COLO668 (cell line): ENCODE results near the gene POU2F2.

ENCODE experiments used
- DNase-seq: peaks from one replicate; lab custom pipeline; 2025; ENCODE audit not compliant: unreplicated experiment; lab: John Stamatoyannopoulos, UW

POU2F2 gene

DNA sequence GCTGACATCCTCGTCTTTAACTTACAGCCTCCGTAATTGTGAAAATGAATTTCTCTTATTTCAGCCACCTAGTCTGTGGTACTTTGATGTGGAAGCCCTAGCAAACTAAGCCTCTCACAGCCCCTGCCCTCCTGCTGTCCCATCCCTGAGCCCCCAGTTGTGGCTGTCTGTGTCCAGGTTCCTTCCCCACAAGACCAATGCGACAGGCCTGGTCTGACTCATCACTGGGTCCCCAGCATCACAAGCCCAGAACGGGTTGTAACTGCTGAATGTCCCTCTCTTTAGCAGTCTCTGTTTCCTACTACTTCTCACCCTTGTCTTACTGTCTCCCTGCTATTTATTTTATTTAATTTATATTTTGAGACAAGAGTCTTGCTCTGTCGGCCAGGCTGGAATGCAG lies 5.7 kb downstream of the POU2F2 start:
- DNase-seq, result no peak

DNA sequence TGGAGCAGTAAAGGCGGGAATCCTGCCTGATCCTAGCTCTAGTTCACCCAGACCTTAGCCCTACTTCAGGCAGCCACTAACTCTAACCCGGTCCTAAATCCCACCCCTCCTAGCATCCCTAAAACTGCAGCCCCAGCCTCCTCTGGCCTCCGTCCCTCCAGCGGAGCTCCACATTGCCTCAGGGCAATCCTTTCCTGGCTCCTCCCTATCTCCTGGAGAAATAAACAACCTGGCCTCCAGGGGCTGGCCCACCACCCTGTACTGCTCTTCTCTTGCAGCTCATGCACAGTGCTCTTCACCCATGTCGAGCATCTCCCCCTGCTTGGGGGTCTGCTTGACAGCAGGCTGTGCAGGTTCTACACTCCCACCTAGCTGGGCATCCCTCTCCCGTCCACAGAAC lies 6.7 kb downstream of the POU2F2 start:
- DNase-seq, result no peak

DNA sequence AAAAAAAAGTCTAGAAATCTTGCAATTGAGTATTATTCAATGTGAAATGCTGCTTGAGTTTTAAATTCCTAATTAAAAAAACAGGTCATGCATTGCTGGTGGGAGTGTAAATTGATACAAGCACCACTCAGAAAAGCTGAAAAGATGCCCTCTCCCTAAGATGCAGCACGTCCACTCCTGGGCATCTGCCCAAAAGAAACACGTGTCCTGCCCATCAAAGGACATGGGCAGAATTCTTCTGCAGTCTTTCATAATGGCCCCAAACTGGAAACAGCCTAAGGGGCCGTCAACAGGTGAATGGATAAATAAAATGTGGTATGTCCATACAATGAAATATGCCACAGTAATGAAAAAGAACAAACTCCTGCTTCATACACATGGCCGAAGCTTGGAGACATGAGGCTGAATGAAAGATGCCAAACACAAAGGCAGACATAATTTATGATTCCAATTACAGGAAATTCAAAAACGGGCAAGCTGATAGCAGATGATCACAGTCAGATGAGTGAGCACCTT lies 7.8 kb downstream of the POU2F2 start:
- no peak for DNase-seq

DNA sequence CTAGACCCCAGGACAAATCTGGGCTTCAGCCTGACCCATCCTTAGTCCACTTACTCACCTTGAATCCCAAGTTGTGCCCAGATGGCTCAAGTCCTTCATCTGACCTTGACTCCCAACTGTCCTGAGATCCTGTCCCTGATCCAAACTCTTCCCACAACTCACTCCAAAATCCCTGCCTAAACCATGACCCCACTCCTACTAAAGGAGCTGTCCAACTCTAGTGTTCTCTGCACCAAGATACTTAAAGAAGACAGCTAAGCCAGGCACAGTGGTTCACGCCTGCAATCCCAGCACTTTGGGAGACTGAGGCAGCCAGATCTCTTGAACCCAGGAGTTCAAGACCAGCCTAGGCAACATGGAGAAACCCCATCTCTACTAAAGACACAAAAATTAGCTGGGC lies 8.5 kb downstream of the POU2F2 start:
- DNase-seq, result no peak

DNA sequence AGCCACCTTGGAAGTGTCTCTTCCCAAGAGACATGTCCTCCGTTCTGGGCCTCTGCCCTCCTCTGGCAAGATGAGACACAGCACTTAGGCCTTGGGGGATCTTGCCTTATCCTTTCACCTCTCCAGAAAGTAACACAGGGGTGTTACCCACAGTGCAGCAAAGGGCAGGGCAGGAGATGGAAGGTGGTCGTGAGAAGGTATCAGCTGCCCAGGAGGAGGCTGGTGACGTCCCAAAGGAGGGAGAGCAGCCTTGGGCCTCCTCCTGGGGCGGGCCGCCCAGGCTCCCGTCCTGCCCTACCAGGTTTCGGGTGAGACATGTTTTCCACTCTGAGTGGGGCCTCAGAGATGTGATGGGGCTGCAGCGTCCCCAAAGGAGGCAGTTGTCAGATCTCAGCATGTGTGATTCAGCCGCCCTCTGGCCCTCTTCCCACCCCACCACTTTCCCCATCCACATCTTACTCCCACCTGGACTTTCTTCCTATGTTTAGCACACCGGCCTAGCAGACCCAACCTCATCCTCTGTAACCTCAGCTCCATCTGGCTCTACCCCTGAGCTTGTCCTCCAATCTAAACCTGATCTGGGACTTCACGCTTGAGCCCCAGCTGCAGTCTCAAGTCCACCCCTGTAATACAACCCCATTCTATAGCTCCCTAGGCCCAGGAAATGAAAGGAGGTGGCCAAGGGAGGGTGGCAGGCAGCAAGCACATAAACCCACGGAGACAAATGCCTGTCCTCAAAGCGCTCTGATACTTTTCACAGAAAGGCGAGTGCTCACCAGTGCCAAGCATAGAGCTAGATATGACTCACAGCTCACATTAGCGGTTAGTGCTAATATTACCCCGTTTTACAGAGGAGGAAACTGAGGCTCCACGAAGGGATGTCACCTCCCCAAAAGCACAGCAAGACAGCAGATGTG lies 9.3 kb downstream of the POU2F2 start:
- no peak for DNase-seq

DNA sequence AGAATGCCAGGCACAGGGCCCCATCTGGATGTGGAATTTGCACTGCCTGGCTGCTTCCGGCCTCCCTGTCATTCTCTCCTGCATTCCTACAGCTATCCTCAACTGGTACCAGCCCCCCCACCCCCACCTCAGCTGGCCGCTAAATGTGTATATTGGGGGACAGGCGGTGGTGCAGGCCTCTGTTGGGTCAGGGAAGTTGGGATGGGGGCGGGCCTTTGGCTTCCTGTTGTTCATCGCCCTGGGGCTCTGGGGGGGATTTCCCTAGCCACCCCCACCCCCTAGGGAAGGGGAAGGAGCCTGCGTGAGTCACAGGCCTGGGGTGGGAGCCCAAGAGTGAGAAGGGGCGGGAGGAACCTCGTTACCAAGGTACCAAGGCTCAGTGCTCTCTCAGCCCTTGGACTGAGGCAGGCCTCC lies 10.6 kb downstream of the POU2F2 start:
- no peak for DNase-seq

DNA sequence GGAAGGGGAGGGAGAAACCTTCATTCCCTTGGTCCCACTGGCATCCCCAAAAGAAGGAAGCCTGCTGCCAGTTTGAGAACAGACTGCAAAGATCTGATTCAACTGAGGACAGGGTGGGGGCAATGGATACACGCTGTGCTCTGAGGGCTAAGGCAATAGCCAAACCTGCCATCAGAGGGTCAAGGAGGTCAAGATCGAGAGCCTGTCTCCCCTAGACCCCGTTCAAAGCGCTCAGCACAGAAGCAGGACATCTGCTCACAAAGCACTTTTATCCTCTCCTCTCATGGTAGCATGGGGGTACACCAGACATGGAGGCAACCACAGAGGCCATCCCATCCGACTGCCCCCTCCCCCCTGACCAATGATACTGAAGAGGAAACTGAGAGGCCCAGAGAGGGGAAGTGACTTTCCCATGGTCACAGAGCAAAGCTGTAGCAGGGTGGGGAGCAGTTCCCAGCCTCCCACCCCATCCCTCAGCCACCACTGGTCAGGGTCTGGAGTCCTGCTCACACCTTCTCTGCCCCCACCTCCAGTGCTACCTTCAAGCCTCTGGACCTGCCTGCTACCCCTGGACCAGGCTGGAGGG lies 11.1 kb downstream of the POU2F2 start:
- no peak for DNase-seq

DNA sequence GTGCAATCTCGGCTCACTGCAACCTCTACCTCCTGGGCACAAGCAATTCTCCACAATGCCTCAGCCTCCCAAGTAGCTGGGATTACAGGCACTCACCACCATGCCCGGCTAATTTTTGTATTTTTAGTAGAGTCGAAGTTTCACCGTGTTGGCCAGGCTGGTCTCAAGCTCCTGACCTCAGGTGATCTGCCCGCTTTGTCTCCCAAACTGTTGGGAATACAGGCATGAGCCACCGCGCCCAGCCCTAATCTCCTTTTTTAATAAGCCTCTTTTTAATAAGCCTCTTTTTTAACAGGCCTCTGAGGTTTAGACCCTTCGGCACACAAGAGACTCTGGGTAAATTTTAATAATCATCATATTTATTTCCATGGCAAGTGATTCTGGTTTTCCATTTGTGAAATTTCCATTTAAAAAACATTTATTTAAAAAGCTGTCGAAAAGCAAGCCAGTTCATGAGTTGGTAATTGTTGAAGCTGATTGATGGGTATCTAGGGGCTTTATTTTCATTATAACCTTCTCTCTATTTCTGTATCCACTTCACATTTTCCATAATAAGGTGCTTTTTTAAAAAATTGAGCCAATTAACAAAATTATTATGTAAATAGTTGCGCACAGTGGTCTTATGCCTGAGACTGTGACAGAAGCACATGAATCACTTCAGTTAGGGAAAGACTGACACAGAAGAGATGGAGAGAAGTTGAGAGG lies 11.8 kb downstream of the POU2F2 start:
- no peak for DNase-seq

DNA sequence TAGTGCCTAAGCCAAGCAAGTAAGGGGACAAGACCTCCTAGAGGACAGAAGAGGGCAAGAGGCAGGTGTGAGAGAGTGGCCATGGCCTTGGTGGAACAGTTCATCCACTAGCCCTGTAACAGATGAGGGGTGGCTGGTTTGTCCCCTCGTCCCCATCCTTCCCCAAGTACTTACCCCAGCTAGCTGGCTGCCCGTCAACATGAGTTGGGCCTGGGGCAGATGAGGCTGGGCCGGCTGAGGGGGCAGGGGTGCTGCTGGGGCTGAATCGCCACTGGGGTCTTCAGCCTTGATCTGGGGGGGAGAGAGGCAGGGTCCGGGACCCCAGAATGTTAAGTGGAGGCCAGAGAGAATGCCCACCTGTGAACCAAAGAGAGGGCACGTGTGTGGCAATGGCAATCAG lies 15.2 kb downstream of the POU2F2 start:
- no peak for DNase-seq

DNA sequence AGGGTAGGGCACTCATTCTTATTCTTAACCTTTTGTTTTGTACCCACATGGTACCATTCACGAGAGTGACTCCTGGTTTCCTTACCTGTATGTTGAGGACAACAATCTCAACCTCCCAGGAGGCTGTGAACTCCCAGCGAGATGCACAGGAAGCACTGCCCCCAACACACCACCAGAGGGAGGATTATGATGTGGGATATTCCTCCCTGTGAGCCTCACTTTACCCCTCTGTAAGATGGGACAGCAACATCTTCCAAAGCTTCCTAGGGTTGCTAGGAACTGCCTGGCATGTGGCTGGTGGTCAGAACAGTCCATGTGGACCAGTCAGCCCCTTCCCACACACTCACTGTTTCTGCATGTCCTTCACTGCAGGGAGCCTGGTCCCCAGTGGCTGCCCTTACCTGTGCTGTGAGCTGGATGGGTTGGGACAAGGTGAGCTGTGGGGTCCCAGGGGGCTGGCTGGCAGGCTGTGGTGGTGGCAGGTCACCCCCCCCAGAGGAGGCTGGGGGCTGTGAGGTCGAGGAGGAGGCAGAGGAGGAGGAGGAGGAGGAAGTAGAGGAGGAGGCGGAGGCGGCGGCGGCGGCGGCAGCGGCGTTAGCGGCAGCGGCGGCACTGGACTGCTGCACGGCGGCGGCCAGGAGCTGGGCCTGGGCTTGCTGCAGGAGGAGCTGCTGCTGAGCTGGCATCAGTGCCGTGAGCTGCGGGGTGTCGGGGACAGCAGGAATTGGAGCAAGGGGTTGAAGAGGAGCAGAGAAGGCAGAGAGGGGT lies 15.8 kb downstream of the POU2F2 start:
- no peak for DNase-seq

DNA sequence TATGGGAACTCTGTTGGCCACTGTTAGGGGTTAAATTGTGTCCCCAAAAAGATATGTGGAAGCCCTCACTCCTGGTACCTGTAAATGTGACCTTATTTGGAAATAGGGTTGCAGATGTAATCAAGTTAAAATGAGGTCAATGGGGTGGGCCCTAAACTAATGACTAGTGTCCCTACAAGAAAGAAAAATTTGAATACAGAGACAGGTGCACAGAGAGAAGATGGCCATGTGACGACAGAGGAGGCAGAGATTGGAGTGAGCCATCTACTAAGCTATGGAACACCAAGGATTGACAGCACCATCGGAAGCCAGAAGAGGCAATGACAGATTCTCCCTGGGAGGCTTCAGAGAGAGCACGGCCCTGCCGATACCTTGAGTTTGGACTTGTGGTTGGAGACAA lies 16.5 kb downstream of the POU2F2 start:
- DNase-seq, result no peak

DNA sequence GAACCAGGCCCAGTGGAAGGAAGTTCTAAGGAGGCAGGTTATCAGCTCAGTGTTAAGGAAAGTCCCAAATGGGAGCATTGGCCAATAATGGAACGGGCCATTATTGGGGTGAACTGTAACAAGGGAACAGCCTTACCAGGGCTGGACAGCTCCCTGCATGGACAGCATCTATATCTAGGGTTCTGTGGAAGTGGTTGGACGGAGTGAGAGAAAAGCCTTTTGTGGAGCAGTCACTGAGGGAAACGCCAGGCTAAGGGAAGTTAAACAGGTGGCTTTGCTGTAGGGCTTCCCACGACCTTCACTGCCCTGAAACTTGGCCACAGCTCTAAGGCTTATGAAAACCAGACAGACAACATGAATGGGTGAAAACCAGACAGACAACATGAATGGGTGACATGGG lies 17.0 kb downstream of the POU2F2 start:
- DNase-seq, result no peak

DNA sequence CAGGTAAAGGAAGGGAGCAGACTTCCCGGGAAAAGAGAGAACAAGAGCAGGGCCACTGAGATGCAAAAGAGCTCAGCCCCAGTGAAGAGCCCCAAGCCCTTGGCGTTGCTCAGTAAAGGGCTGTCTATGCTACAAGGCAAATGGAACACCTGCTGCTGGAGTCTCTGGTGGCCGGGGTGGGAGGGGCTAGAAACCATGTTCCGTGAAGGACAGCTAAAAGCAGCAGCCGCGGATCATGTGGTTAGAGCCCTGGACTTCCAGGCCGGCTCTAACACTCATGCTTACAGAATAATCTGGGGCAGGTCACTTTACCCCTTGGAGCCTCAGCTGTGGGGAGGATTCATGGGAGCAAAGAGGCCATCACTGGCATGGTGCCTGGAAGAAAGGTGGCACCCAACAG lies 17.8 kb downstream of the POU2F2 start:
- DNase-seq, result peak; percentile 81

DNA sequence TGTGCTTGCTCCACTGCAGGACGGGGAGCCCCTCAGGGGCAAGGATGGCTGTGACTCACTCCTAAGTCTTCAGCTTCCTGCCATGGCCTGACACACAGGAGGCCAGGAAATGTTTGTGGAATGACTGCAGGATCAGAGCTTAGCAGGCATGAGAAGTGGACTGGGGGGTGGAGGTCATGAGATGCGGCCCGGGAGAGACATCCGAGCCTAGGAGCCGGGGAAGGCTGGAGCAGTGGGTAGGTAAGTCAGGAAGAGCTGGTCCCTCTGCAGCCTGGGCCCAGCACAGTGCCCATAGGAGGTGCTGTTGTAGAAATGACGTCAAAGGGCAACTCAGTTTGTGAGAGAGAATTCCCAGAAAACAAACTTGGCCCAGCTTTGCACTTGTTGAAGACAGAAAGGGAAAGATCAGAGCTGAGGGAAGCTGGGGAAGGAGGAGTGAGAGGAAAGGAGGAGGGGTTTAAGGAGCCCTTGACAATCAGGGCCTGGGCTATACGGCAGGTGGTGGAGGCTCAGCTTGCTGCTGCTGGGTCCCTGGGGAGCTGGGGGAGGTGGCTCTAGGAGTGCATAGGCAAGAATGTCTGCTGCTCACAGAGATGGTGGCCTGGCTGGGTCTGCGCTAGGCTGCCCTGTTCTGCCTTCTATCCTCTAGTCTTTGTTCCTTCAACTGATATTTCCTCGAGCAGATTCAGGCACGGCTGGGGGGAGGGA lies 18.5 kb downstream of the POU2F2 start:
- DNase-seq, result peak; percentile 42

DNA sequence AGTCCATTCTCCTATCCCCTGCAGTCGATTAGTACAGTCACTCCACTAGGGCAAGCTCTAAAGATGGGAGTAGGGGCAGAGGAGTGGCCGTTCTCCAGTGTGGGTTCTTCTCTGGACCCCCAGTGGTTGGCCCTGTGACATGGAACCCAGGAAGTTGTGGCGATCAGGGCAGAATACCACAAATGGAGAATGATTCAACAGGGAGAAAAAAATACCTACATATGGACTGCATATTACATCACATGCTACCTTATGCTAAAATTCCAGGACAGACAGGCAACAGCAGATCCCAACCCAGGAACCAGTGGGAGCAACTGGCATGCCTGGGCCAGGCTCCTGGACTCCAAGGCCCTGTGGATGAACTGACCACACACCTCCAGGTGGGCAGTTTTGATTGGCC lies 20.4 kb downstream of the POU2F2 start:
- DNase-seq, result no peak

DNA sequence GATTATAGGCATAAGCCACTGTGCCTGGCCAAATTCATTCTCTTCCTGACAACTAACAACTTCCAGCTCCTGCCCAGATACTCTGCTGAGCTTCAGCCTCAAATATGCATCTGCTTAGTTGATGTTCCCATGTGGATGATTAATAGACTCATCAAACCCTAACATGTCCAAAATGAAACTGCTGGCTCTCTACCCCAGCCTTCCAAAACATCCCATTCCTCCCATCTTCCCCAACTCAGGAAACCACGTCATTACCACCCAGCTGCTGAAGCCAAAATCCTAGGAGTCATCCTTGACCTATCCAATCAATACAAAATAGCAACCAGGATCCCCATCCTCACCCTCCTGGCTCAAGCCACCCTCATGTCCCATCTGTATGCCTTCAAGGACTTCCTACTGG lies 20.9 kb downstream of the POU2F2 start:
- no peak for DNase-seq

DNA sequence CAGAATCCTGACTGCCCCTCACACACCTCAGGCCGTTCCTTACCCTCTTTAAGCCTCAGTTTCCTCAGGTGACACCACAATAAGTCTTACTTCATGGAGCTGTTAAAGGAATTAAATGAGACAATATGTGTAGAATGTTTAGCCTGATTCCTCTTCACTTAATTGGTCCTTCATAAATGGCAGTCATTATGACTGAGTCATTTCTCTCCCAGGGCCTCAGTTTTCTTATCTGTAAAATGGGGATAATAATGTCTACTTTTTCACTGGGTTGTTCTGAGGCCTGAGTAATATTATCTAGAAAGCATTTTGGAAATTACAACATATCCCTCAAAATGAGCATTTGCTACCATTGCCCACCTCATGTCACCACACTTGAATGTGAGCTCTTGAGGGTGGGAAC lies 21.6 kb downstream of the POU2F2 start:
- DNase-seq, result no peak

DNA sequence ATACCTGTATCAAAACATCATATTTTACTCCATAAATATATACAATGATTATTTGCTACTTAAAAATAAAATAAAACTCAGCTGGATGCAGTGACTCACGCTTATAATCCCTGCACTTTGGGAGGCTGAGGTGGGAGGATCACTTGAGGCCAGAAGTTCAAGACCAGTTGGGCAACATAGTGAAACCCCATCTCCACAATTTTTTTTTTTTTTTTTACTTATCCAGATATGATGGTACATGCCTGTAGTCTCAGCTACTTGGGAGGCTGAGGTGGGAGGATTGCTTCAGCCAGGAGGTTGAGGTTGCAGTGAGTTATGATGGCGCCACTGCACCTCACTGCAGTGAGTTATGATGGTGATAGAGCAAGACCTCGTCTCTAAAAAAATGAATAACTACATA lies 22.4 kb downstream of the POU2F2 start:
- no peak for DNase-seq

DNA sequence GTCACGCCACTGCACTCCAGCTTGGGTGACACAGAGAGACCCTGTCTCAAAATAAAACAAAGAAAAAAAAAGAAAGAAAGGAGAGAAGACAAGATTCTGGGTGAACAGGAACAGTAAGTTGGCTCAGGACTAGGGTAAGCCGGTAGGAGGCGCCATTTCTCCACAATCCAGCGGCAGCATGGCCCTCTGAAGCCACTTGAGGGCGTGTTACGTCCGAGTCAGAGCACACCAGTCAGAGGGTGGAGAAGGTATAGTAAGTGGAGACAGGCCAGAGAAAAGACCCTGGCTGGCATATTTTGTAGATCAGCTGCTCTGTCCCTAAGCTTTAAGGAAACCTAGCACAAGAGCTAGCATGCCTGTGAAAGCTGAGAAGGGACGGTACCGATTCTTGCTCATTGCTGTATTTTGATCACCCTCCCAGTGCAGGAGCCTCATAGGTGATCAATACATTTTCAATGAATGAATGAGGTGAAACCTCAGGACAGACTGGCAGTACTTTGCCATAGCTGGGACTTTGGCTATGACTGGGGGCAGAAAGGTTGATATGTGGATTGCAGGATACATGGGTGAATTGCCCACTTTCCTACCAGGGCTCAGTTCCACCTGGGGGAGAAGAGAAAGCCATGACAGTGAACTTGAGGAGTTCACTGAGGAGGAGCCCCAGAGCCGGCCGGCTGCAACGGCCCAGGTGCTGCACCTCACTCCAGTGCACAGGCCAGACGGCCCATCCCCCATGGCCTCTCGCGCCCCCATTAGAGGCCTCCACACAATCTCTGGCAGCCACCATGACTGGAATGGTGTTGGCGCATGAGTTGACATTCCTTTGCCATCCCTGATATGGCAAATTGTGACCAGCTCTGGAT lies 23.5 kb downstream of the POU2F2 start:
- peak; percentile 83 for DNase-seq

DNA sequence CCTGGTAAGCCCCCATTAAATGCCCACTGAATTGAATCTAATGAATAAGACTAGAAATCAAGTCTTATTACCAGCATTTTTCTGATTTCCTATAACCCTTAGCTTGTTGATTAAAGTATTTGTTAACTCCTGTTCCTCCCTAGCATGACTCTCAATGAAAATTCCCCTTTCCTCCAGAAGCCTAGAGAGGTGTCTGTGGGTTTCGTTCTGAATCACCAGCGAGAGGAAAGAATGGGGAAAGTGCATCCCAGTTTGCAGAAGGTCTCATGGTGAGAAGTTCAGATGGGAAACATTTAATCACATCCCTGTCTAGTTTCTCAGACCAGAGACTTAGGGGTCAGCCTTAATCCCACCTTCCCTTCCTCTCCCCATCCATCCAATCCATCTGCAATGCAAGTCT lies 26.9 kb downstream of the POU2F2 start:
- no peak for DNase-seq
